ENCODE measurements around the gene SERTAD2. TPM values are rescaled to one million over a fixed set of nuclear protein-coding genes. Genes with fewer than 3 reads are reported as not detected.
A peak's percentile ranks its signal among the peaks of the same experiment; 100 is the strongest.

The SERTAD2 gene
- total RNA-seq, 2 donors from 2014 or later: 3.3 to 6.7 TPM

DNA sequence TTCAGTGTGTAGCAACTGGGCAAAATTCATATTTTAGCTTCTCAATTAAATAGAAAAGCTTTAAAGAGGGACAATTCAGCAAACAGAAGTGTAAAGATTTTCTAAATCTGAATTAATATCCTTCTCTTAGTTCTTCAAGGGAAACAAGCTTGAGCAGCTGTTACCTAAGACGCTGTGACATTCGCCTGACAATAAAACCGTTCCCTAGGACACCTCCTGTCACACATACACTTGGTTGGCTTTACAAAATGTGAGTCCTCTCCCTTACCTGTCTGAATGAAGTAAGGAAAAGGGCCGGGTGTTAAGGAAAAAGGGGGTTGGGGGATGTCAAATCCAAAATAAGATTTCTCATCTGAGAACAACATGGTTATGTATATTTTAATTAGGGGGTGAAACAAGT, 2.1 kb downstream of the SERTAD2 start:
- 32 to 34% methylated on average over 4 of the region's 4 CpGs for WGBS, 2 donors
- Histone ChIP-seq H3K4me3 (no peak overlapping the region), H3K36me3 (replicated peaks in 1 of 2; ENCODE audit: insufficient read depth in 1 of 2, low read depth in 2 of 2) (no peaks in the 10 kb centered on the region), H3K27me3 (no peaks in the 10 kb centered on the region), H3K4me1 (peaks cover 60% of the 10 kb centered on the region), H3K27ac (peak overlapping the region in 2 of 4 donors; percentile 100), H3K9me3 (no peaks in the 10 kb centered on the region)
- TF ChIP-seq CTCF (IDR thresholded peaks at IDR 0.05): no peak
- no peak for TF ChIP-seq POLR2A (IDR thresholded peaks at IDR 0.05)
- DNase-seq: no peak
- no peak for ATAC-seq
- intact Hi-C loops (cut with DNase I): loop anchor here (10.0 kb wide), 1 partner anchor 103 kb away; no protein-coding TSS in a partner anchor

DNA sequence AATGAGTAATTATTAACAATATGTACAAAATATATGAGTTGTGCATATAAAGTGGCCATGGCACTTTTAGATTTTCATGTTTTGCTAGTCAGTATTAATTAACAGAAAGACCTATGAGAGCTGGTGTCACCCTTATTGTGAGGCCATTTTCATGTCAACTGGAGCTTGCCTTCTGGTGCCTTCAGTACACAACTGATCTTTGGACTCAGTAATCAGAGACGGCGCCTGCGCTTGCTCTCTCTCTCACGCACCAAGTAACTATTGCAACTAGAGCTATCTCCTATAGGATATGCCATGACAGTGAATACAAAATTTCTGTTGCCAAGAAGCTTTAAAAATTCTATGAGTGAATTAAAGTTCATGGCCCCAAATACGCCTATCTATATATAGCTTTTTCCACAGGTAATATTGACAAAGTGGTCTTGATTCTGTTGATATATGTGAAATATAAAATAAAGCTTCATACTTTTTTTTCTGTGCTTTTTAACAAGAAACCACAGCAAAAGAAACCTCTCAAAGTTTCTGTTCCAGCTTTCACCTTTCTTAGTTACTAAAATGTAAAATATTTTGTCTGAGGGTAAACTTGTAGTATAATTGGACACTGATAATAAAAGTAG, 2.9 kb downstream of the SERTAD2 start:
- ATAC-seq (no peak), DNase-seq (peak; percentile 56 to 83 (median 64))
- Histone ChIP-seq H3K27me3 (no peaks in the 10 kb centered on the region), H3K9me3 (no peaks in the 10 kb centered on the region), H3K4me1 (peaks cover 68% of the 10 kb centered on the region), H3K36me3 (replicated peaks in 1 of 2; ENCODE audit: insufficient read depth in 1 of 2, low read depth in 2 of 2) (no peaks in the 10 kb centered on the region), H3K27ac (peak overlapping the region in 3 of 4 donors; percentile 44 to 100 (median 80)), H3K4me3 (no peak overlapping the region)
- intact Hi-C loops (cut with DNase I): loop anchor here (10.0 kb wide), 1 partner anchor 104 kb away; no protein-coding TSS in a partner anchor
- TF ChIP-seq POLR2A (IDR thresholded peaks at IDR 0.05) (no peak), CTCF (IDR thresholded peaks at IDR 0.05) (no peak)
- WGBS, 2 donors: 25 to 38% methylated on average over 5 of the region's 5 CpGs

DNA sequence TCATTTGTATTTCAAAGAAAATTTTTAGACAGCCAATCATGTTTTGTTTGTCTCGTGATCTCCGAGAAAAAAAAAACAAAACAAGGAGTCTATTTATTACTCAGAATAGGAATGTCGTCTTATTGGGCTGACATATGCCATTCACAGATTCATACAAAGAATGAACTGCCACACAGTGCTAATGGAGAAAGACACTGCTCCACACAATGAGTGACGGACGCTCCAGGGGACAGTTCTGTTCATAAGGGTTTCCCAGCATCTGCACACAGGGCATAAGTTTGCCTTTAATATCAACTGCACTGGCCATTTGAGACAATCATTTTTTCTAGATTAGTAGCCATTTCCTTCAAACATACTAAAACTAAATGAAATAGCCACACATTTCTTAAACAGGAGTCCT, 3.4 kb downstream of the SERTAD2 start:
- ATAC-seq (no peak), DNase-seq (no peak)
- peaks cover 71% of the 10 kb centered on the region for H3K4me1 ChIP-seq
- H3K9me3 ChIP-seq: no peaks in the 10 kb centered on the region
- H3K4me3 ChIP-seq: no peak overlapping the region
- no peaks in the 10 kb centered on the region for H3K36me3 ChIP-seq (replicated peaks in 1 of 2; ENCODE audit: insufficient read depth in 1 of 2, low read depth in 2 of 2)
- peak overlapping the region in 3 of 4 donors; percentile 44 to 80 (median 71) for H3K27ac ChIP-seq
- H3K27me3 ChIP-seq: no peaks in the 10 kb centered on the region
- intact Hi-C loops (cut with DNase I): loop anchor here (10.0 kb wide), 1 partner anchor 105 kb away; no protein-coding TSS in a partner anchor
- TF ChIP-seq CTCF (IDR thresholded peaks at IDR 0.05) (no peak), POLR2A (IDR thresholded peaks at IDR 0.05) (no peak)
- WGBS, 2 donors: 55% methylated on average over 5 of the region's 5 CpGs

DNA sequence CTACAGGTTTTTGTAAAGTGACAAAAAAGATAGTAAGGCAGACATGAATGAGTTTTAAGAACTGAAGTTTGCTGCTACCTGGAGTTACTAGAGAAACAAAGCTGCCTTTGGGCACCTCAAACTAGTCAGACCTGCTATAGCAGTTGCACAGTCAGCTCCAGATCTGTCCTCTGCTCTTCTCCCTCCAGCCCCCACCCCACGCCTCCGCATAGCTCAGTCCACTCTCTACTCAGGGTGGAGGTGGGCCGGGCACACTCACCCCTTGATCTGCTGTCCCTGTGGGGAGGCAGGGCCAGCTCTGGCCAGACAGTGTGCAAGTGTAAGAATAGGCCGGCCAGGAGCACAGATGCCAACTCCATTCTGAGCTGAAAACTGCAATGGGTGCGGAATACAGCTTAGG, 4.1 kb downstream of the SERTAD2 start:
- Histone ChIP-seq H3K4me1 (peaks cover 70% of the 10 kb centered on the region), H3K27ac (peak overlapping the region; percentile 66 to 80 (median 72)), H3K4me3 (no peak overlapping the region), H3K36me3 (replicated peaks in 1 of 2; ENCODE audit: insufficient read depth in 1 of 2, low read depth in 2 of 2) (no peaks in the 10 kb centered on the region), H3K9me3 (no peaks in the 10 kb centered on the region), H3K27me3 (no peaks in the 10 kb centered on the region)
- 19% methylated on average over 4 to 5 of the region's 5 CpGs for WGBS, 2 donors
- ATAC-seq: no peak
- intact Hi-C loops (cut with DNase I): loop anchor here (10.0 kb wide), 2 partner anchors 105 to 215 kb away; no protein-coding TSS in a partner anchor
- TF ChIP-seq POLR2A (IDR thresholded peaks at IDR 0.05) (no peak), CTCF (IDR thresholded peaks at IDR 0.05) (no peak)
- peak; percentile 45 to 65 (median 62) for DNase-seq

Data from body of pancreas (tissue), 4 donors.